RWPE2 (cell line): ENCODE data around the gene CYFIP2.

ENCODE experiments used
- ATAC-seq: fragments of 200-7000 bp; cut with Tn5 transposase; 3 replicates; pipeline ENCODE4 v1.9.1; 2021; ENCODE audit warnings: low read depth
- DNase-seq: peaks from one replicate; pipeline ENCODE4 v3.0.0-alpha.2; 2020; ENCODE audit warnings: low spot score
- H3K27ac ChIP-seq: fragments of 450-650 bp; 2 replicates; pipeline ENCODE4 v1.5.1; 2017; ENCODE audit warnings: mild to moderate bottlenecking; ENCODE audit not compliant: poor library complexity, severe bottlenecking
- H3K27me3 ChIP-seq: fragments of 250-450 bp; sonication (Bioruptor Pico); 2 replicates; pipeline ENCODE4 v1.5.1; 2021; ENCODE audit warnings: mild to moderate bottlenecking, moderate library complexity; ENCODE audit not compliant: insufficient read depth, poor library complexity, severe bottlenecking
- H3K36me3 ChIP-seq: fragments of 250-450 bp; sonication (Bioruptor Pico); 2 replicates; pipeline ENCODE4 v1.5.1; 2020; ENCODE audit warnings: low read depth, mild to moderate bottlenecking, moderate library complexity
- H3K4me1 ChIP-seq: fragments of 250-450 bp; sonication (Bioruptor Pico); 2 replicates; pipeline ENCODE4 v1.5.1; 2021; ENCODE audit warnings: mild to moderate bottlenecking, moderate library complexity; ENCODE audit not compliant: insufficient read depth, poor library complexity, severe bottlenecking
- H3K4me3 ChIP-seq: fragments of 250-450 bp; sonication (Bioruptor Pico); 2 replicates; pipeline ENCODE4 v1.5.1; 2021; ENCODE audit warnings: mild to moderate bottlenecking, moderate library complexity; ENCODE audit not compliant: severe bottlenecking
- H3K9me3 ChIP-seq: fragments of 250-450 bp; sonication (Bioruptor Pico); 2 replicates; pipeline ENCODE4 v1.5.1; 2021; ENCODE audit warnings: mild to moderate bottlenecking, moderate library complexity; ENCODE audit not compliant: severe bottlenecking
- CTCF ChIP-seq: fragments of 450-650 bp; IDR thresholded peaks from one replicate; pipeline ENCODE4 v1.5.1; 2017; ENCODE audit warnings: mild to moderate bottlenecking, moderate library complexity; ENCODE audit not compliant: poor library complexity, severe bottlenecking

CYFIP2 gene

DNA sequence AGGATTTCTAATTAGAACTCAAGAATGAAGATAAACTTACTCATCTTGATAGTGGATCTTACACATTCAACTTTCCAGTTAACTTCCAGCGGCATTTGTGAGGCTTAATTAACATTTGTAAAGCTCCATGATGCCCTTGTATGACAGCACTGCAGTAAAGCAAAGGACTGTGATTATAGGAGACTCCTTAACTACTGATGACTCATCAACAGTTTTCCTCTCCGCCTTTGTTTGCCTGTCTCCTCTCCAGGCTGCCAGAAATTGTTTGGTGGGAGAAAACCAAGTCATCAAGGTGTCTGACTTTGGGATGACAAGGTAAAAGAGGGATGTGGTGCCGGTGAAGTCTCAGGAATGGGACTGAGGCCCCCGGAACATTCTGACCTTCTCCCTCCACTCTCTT, 20.4 kb upstream of the CYFIP2 start:
- Histone ChIP-seq H3K27ac (no peak overlapping the region), H3K27me3 (no peaks in the 10 kb centered on the region), H3K4me1 (no peaks in the 10 kb centered on the region), H3K36me3 (no peaks in the 10 kb centered on the region), H3K9me3 (no peaks in the 10 kb centered on the region), H3K4me3 (no peak overlapping the region)
- peak; percentile 58; the same call in 1 of the 3 replicates for ATAC-seq
- TF ChIP-seq CTCF: no peak
- no peak for DNase-seq

DNA sequence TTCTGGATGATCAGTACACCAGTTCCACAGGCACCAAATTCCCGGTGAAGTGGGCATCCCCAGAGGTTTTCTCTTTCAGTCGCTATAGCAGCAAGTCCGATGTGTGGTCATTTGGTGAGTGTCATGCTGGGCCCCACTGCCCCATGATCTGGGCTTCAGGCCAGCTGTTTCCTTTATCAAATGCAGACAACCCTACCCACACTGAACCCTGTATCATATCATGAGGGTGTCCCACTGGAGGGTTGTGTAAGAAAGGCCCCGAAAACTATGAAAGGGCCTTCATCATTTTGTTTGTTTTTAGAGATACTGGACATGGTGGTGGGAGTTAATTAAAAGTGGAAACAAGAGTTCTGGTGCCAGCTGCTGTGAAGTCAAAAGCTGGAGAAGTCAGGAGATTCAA, 20.0 kb upstream of the CYFIP2 start:
- no peaks in the 10 kb centered on the region for H3K36me3 ChIP-seq
- H3K4me1 ChIP-seq: no peaks in the 10 kb centered on the region
- DNase-seq (no peak), ATAC-seq (no peak)
- H3K27me3 ChIP-seq: no peaks in the 10 kb centered on the region
- no peak overlapping the region for H3K27ac ChIP-seq
- TF ChIP-seq CTCF: no peak
- no peak overlapping the region for H3K4me3 ChIP-seq
- H3K9me3 ChIP-seq: no peaks in the 10 kb centered on the region

DNA sequence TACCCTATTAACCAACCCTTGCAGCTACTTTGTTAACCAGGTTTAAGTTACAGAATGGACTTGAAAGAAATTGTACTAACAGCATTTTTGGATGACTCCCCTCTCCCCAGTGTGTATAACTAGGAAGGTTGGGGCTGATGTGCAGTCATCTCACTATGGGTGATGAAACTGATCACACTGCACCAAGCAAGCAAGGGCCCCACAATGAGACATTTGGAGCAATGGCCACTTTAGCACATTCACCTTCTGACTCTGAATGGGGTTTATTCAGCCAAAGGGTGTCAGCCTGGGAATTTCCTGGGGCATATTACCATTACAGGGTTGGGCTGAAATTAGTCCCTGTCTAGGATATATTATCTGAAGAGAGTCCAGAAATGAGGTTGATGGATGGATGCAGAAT, 18.7 kb upstream of the CYFIP2 start:
- Histone ChIP-seq H3K27me3 (no peaks in the 10 kb centered on the region), H3K27ac (no peak overlapping the region), H3K9me3 (no peaks in the 10 kb centered on the region), H3K36me3 (no peaks in the 10 kb centered on the region), H3K4me1 (no peaks in the 10 kb centered on the region), H3K4me3 (no peak overlapping the region)
- no peak for TF ChIP-seq CTCF
- ATAC-seq (no peak), DNase-seq (no peak)

GRCh38 chr5:157248821-157249470, 17.0 kb upstream of the CYFIP2 start:
- Histone ChIP-seq H3K4me1 (no peaks in the 10 kb centered on the region), H3K4me3 (no peak overlapping the region), H3K27ac (no peak overlapping the region), H3K9me3 (no peaks in the 10 kb centered on the region), H3K36me3 (no peaks in the 10 kb centered on the region), H3K27me3 (no peaks in the 10 kb centered on the region)
- ATAC-seq (no peak), DNase-seq (no peak)
- TF ChIP-seq CTCF: no peak

DNA sequence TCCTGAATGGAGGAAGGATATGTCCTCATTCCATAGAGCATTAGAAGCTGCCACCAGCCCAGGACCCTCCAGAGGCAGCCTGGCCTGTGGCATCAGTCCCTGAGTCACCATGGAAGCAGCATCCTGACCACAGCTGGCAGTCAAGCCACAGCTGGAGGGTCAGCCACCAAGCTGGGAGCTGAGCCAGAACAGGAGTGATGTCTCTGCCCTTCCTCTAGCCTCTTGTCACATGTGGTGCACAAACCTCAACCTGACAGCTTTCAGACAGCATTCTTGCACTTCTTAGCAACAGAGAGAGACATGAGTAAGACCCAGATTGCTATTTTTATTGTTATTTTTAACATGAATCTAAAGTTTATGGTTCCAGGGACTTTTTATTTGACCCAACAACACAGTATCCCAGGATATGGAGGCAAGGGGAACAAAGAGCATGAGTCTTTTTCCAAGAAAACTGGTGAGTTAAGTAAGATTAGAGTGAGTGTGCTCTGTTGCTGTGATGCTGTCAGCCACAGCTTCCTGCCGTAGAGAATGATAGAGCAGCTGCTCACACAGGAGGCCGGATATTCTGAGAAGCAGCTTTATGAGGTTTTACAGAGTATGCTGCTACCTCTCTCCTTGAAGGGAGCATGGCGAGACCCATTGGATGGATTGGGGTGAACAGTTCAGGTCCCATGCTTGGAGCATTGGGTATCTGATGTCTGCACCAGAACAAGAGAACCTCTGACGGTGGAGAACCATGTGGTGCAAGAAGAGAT, 13.0 kb upstream of the CYFIP2 start:
- no peak overlapping the region for H3K4me3 ChIP-seq
- no peaks in the 10 kb centered on the region for H3K27me3 ChIP-seq
- no peaks in the 10 kb centered on the region for H3K9me3 ChIP-seq
- no peaks in the 10 kb centered on the region for H3K4me1 ChIP-seq
- no peak for DNase-seq
- no peak overlapping the region for H3K27ac ChIP-seq
- no peaks in the 10 kb centered on the region for H3K36me3 ChIP-seq
- no peak for TF ChIP-seq CTCF
- peak; percentile 37; the same call in 2 of the 3 replicates for ATAC-seq
